Fibroblast of pulmonary artery (primary cell): ENCODE results near the gene CCDC57.

ENCODE experiments used
- DNase-seq: peaks from one replicate; pipeline ENCODE4 v3.0.0-alpha.2; 2010; ENCODE audit warnings: low read depth
- H3K4me3 ChIP-seq: replicated peaks from 2 replicates; pipeline ENCODE4 v1.5.1; 2011; ENCODE audit warnings: low read depth, mild to moderate bottlenecking, control low read depth, low read length, moderate library complexity
- TF ChIP-seq, protein P1 (sequence below): IDR thresholded peaks from 2 replicates; pipeline ENCODE4 v1.5.1; 2011; ENCODE audit warnings: mild to moderate bottlenecking, control low read depth, low read length, inconsistent platforms; ENCODE audit errors: missing control alignments

Gene CCDC57

DNA sequence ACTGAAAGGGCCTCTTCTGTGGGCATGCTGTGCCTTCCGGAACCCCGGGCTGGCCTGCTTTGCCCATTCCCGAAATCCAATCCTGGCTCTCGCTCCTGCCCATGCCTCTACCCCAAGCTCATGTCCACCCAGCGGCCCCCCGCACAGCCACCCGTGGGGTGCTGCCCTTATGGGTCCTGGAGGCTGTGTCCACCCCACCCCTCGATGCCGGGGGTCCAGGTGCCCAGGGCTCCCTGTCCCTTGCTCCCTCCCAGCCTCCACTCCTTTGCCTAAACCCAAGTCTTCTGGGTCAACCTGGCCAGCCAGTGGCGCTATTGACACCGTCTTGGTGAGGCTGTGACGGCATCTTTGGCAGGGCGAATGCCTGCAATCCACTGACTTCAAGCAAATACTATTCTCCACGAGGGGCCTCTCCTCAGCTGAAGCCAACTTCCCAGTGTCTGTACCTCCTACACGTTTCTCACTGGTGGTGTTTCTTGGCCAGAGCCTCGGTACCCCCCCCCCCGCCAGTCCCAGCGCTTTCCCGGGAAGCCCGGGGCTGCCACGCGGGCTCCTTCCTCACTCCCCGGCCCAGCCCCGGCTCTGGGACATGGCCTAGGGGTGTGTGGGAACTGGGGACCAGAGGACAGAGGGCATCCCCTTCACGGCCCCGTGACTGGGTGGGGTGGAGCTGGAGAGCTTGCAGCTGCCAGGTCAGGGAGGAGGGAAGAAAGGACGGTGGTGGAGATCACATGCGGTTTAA, 134.9 kb downstream of the CCDC57 start:
- no peak overlapping the region for H3K4me3 ChIP-seq
- DNase-seq = peak; percentile 20
- TF ChIP-seq, protein P1, sequence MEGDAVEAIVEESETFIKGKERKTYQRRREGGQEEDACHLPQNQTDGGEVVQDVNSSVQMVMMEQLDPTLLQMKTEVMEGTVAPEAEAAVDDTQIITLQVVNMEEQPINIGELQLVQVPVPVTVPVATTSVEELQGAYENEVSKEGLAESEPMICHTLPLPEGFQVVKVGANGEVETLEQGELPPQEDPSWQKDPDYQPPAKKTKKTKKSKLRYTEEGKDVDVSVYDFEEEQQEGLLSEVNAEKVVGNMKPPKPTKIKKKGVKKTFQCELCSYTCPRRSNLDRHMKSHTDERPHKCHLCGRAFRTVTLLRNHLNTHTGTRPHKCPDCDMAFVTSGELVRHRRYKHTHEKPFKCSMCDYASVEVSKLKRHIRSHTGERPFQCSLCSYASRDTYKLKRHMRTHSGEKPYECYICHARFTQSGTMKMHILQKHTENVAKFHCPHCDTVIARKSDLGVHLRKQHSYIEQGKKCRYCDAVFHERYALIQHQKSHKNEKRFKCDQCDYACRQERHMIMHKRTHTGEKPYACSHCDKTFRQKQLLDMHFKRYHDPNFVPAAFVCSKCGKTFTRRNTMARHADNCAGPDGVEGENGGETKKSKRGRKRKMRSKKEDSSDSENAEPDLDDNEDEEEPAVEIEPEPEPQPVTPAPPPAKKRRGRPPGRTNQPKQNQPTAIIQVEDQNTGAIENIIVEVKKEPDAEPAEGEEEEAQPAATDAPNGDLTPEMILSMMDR = no peak

DNA sequence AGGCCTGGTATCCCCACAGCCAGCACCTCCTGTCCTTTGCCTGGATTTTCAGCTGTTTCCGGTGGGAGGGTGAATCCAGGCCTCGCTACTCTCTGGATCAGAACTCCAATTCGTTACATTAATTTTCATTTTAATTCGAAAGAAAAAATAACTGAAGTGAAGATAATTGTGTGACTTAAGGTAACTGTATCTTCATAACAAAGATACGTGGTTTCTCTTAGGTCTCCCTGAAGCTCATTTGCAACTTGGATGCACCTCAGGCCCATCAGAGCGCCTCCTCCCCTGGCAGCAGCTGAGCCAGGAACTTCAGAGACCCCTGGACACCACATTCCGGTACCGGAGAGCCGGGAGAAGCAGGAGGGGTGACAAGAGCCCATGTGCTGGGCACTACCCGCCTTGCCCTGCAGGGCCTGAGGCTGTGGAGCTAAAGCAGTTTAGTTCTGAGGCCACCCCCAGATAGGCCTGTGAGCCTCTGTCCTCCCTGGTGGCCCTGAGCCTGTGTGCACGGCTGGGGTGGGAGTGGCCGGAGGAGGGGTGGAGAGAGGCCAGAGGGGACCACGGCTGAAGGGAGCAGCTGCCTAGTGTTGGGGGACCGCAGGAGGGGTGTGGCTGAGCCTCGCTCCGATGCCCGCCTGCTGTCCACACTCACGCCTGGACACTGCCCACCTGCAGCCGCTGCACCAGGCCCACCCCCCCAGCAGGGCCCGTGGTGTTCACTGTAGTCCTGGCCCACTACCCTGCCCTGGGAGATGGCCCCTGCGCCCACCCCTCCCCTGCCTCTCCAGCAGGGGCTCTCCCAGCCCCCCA, 135.7 kb downstream of the CCDC57 start:
- DNase-seq = no peak
- no peak overlapping the region for H3K4me3 ChIP-seq
- TF ChIP-seq, protein P1 = no peak

DNA sequence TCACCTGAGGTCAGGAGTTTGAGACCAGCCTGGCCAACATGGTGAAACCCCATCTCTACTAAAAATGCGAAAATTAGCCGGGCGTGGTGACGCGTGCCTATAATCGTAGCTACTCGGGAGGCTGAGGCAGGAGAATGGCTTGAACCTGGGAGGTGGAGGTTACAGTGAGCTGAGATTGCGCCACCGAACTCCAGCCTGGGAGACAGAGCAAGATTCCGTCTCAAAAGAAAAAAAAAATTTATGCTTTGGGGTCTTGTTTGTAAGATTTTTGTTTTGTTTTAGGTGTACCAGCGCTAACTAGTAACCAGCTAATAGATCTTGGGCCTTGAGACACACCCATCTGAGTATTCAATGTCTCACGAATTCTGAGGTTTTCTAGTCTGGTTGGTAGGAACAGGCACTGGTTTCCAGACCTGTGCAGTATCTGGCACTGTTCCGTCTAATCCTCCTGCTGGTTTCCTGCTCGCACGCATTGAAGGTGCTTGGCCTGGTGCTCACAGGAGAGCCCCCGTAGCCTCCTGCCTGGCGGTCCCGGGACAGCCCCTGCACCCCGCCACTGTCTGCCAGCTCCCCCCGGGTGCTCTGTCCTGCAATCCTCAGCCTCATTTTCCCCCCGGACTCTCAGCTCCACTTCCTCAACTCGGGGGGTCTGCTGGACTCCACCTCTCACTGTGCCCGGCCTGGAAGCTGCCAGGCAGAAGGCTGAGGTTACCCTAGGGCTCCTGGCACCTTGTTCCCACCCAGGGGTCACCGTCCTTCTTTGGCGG, 136.4 kb downstream of the CCDC57 start:
- TF ChIP-seq, protein P1 = no peak
- H3K4me3 ChIP-seq = no peak overlapping the region
- no peak for DNase-seq

DNA sequence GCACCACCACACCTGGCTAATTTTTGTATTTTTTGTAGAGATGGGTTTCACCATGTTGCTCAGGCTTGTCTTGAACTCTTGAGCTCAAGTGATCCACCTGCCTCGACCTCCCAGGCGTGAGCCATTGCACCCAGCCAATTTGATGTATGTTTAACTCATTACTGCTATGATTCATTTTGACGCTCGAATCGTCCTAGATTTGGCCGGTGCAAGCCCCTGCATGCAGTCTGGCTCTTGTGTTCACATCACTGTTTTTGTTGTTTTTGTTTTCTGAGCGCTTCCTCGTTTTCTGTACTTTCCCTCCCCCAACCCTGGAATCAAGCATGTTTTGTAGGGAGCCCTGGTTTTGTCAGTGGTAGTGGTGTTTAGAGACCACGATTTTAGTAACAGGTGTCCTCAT, 139.2 kb downstream of the CCDC57 start:
- no peak for DNase-seq
- no peak overlapping the region for H3K4me3 ChIP-seq
- TF ChIP-seq, protein P1 = no peak

DNA sequence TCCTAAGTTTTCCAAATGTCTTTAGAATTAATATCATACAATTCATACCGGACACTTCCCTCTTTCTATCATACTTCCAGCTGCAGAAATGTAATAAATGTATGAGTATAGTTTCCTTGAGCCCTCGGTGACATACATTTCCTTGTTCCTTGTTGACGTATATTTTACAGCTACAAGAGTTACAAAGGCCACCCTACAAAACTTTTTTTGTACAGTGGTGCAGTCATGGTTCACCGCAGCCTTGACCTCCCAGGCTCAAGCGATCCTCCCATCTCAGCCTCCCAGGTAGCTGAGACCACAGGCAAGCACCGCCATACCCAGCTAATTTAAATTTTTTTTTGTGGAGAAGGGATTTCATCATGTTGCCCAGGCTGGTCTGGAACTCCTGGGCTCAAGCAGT, 139.8 kb downstream of the CCDC57 start:
- no peak for DNase-seq
- H3K4me3 ChIP-seq = no peak overlapping the region
- TF ChIP-seq, protein P1 = no peak

DNA sequence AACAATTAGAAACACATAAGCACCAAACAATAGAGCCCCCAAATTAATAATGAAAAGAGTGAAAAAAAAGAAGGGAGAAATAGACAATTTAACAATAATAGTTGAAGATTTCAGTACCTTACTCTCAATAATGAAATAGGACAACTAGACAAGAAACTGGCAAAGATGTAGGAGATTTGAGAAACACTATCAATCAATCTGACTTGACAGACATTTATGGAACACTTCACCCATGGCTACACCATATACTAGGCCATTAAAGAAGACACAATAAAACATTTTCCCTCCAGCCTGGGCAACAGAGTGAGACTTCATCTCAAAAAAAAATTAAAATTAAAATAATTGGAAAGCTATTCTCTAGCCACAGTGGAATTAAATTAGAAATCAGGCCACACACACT, 142.0 kb downstream of the CCDC57 start:
- DNase-seq = no peak
- H3K4me3 ChIP-seq = no peak overlapping the region
- TF ChIP-seq, protein P1 = no peak
